ENCODE results near the gene PMM2.
"Not testable (repeated sequence)": the region's sequence is repeated elsewhere in the genome, so short reads cannot be mapped to it uniquely, and the experiment has no call there.

Gene PMM2

GRCh38 chr16:8785408-8785807, 12.2 kb upstream of the PMM2 start:
- no peak for DNase-seq

GRCh38 chr16:8786316-8786715, 11.3 kb upstream of the PMM2 start:
- DNase-seq, result not testable (repeated sequence)

- DNase-seq, result no peak
These were observed 9.0 kb upstream of the PMM2 start for GRCh38 chr16:8788578-8789172.

GRCh38 chr16:8795091-8795490, 2.5 kb upstream of the PMM2 start:
- no peak for DNase-seq

- no peak for DNase-seq
These were observed 1.8 kb upstream of the PMM2 start for GRCh38 chr16:8795818-8796217.

- no peak for DNase-seq
These were observed 923 bp upstream of the PMM2 start for GRCh38 chr16:8796469-8797363.

- no peak for DNase-seq
These were observed 512 bp downstream of the PMM2 start for GRCh38 chr16:8798174-8798527.

GRCh38 chr16:8798535-8799157, 1.0 kb downstream of the PMM2 start:
- DNase-seq, result no peak

GRCh38 chr16:8801701-8802100, 4.1 kb downstream of the PMM2 start:
- DNase-seq, result no peak

- not testable (repeated sequence) for DNase-seq
These were observed 6.1 kb downstream of the PMM2 start for GRCh38 chr16:8803733-8804132.

- DNase-seq, result no peak
These were observed 6.7 kb downstream of the PMM2 start for GRCh38 chr16:8804313-8804712.

GRCh38 chr16:8806272-8806983, 8.8 kb downstream of the PMM2 start:
- DNase-seq, result no peak

GRCh38 chr16:8807189-8807588, 9.6 kb downstream of the PMM2 start:
- DNase-seq, result no peak

- no peak for DNase-seq
These were observed 10.4 kb downstream of the PMM2 start for GRCh38 chr16:8808009-8808408.

GRCh38 chr16:8808613-8809353, 11.1 kb downstream of the PMM2 start:
- no peak for DNase-seq

- DNase-seq, result no peak
These were observed 14.7 kb downstream of the PMM2 start for GRCh38 chr16:8812162-8812843.

GRCh38 chr16:8814095-8814806, 16.6 kb downstream of the PMM2 start:
- DNase-seq, result no peak

GRCh38 chr16:8816967-8817655, 19.5 kb downstream of the PMM2 start:
- DNase-seq, result no peak

GRCh38 chr16:8818504-8819270, 21.0 kb downstream of the PMM2 start:
- DNase-seq, result no peak

Measured in activated effector memory CD4-positive, alpha-beta T cell treated with anti-CD3 and anti-CD28 coated beads, Interleukin-2, amount 50 U/mL, for 16 hours (primary cell).